Endothelial cell of umbilical vein (primary cell): ENCODE data around the gene CLCNKA.
A peak's percentile ranks its signal among the peaks of the same experiment; 100 is the strongest.

ENCODE experiments used
- CTCF ChIP-seq, 2 donors: IDR thresholded peaks; 1 replicate in 1 of 2; 2 replicates in 1 of 2; pipeline ENCODE4 v1.5.1; 2011; ENCODE audit warnings: low read length in 2 of 2, mild to moderate bottlenecking in 2 of 2, moderate library complexity in 2 of 2, control low read depth in 1 of 2, inconsistent platforms in 1 of 2, low read depth in 1 of 2; ENCODE audit not compliant: insufficient read depth in 1 of 2; ENCODE audit errors: extremely low read depth in 1 of 2
- EZH2 ChIP-seq: IDR thresholded peaks from 2 replicates; pipeline ENCODE4 v1.6.1; 2012; ENCODE audit warnings: borderline replicate concordance, low read depth, mild to moderate bottlenecking, moderate library complexity, low read length, inconsistent platforms; ENCODE audit not compliant: severe bottlenecking
- FOS ChIP-seq: IDR thresholded peaks from 2 replicates; pipeline ENCODE4 v1.6.1; 2011; ENCODE audit warnings: mild to moderate bottlenecking, low read length, moderate library complexity, borderline replicate concordance; ENCODE audit not compliant: insufficient read depth
- POLR2A ChIP-seq: IDR thresholded peaks from 2 replicates; pipeline ENCODE4 v1.6.1; 2012; ENCODE audit warnings: low read depth, mild to moderate bottlenecking, control low read depth, low read length

- TF ChIP-seq CTCF (IDR thresholded peaks at IDR 0.05; ENCODE audit: extremely low read depth in 1 of 2, insufficient read depth in 1 of 2, low read depth in 1 of 2, low read length in 2 of 2) (peak; percentile 88 to 96), FOS (no peak), POLR2A (no peak), EZH2 (no peak)
These were observed 27.1 kb upstream of the CLCNKA start for GRCh38 chr1:15994590-15995351.
